AG04449 (cell line): ENCODE measurements around the gene SUCLG2.

Experiments
- CTCF ChIA-PET: fragments of 350-600 bp; formaldehyde crosslinking; extraction: SDS; loops from one replicate; lab custom pipeline; 2021; ENCODE audit warnings: antibody characterized with exemption; lab: Yijun Ruan, JAX
- POLR2A ChIA-PET: fragments of 400-600, 350-600 bp; formaldehyde crosslinking; extraction: SDS; loops from one replicate; lab custom pipeline; 2020; ENCODE audit warnings: antibody characterized with exemption, inconsistent platforms; lab: Yijun Ruan, JAX
- DNase-seq: peaks from one replicate; pipeline ENCODE4 v3.0.0-alpha.2; 2010; ENCODE audit warnings: low read depth, low spot score
- H3K4me3 ChIP-seq: 2 replicates; pipeline ENCODE4 v1.5.1; 2011; ENCODE audit warnings: low read depth, mild to moderate bottlenecking, control low read depth, low read length
- CTCF ChIP-seq: IDR thresholded peaks from one replicate; pipeline ENCODE4 v1.5.1; 2011; ENCODE audit warnings: mild to moderate bottlenecking, moderate library complexity, low read length, control low read depth, inconsistent platforms; ENCODE audit not compliant: insufficient read depth; ENCODE audit errors: missing control alignments

The SUCLG2 gene

GRCh38 chr3:67647390-67647878 is 7.0 kb downstream of the SUCLG2 start:
- peak; percentile 98 for DNase-seq
- ChIA-PET POLR2A (interaction anchor here (1.3 kb wide), 1 partner anchor 12 kb away, joined by 14 read pairs; no protein-coding TSS in a partner anchor), CTCF (interaction anchor here (0.9 to 1.6 kb wide), 3 partner anchors 13 to 267 kb away, joined by 3 to 5 read pairs (median 3); no protein-coding TSS in a partner anchor)
- no peak overlapping the region for H3K4me3 ChIP-seq
- no peak for TF ChIP-seq CTCF

GRCh38 chr3:67646586-67647234 is 7.7 kb downstream of the SUCLG2 start:
- CTCF ChIA-PET, result interaction anchor here (0.9 to 1.6 kb wide), 4 partner anchors 13 to 266 kb away, joined by 3 to 5 read pairs (median 4); no protein-coding TSS in a partner anchor
- DNase-seq, result no peak
- TF ChIP-seq CTCF, result no peak

GRCh38 chr3:67644827-67645226 is 9.6 kb downstream of the SUCLG2 start:
- TF ChIP-seq CTCF, result no peak
- no peak overlapping the region for H3K4me3 ChIP-seq
- no peak for DNase-seq
- ChIA-PET CTCF (interaction anchor here (1.0 kb wide), 1 partner anchor 261 kb away, joined by 4 read pairs; no protein-coding TSS in a partner anchor), POLR2A (no interaction called here)

More at GRCh38 chr3:67646586-67647234, 7.7 kb downstream of the SUCLG2 start:
- H3K4me3 ChIP-seq, result no peak overlapping the region
- POLR2A ChIA-PET, result interaction anchor here (1.3 kb wide), 1 partner anchor 11 kb away, joined by 14 read pairs; no protein-coding TSS in a partner anchor

GRCh38 chr3:67642734-67643133 is 11.7 kb downstream of the SUCLG2 start:
- POLR2A ChIA-PET, result no interaction called here
- no peak overlapping the region for H3K4me3 ChIP-seq
- DNase-seq, result no peak
- TF ChIP-seq CTCF, result no peak
- CTCF ChIA-PET, result no interaction called here

GRCh38 chr3:67642190-67642589 is 12.2 kb downstream of the SUCLG2 start:
- no peak for TF ChIP-seq CTCF
- no peak for DNase-seq
- ChIA-PET CTCF (no interaction called here), POLR2A (no interaction called here)
- no peak overlapping the region for H3K4me3 ChIP-seq

GRCh38 chr3:67641451-67641850 is 13.0 kb downstream of the SUCLG2 start:
- no peak for TF ChIP-seq CTCF
- CTCF ChIA-PET, result interaction anchor here (1.1 kb wide), 1 partner anchor 9 kb away, joined by 4 read pairs; no protein-coding TSS in a partner anchor

More at GRCh38 chr3:67641451-67641850, 13.0 kb downstream of the SUCLG2 start:
- no peak overlapping the region for H3K4me3 ChIP-seq
- DNase-seq, result no peak
- POLR2A ChIA-PET, result no interaction called here
